ENCODE measurements around the gene ETNK2. TPM values are rescaled to one million over a fixed set of nuclear protein-coding genes. Genes with fewer than 3 reads are reported as not detected.

ETNK2 gene
- total RNA-seq, 1 experiment from 2014 or later = 19.1 TPM

Other genes with a start within 250 kb of the ETNK2 start
- 1.4 TPM in 2 replicates for gene SOX13, start 78.9 kb downstream of the ETNK2 start, total RNA-seq (2014; rRNA removed; shearing (Covaris generic))
- not detected in 2 replicates for gene REN, start 14.3 kb upstream of the ETNK2 start, total RNA-seq (2014; rRNA removed; shearing (Covaris generic))
- not detected in 2 replicates for gene KISS1, start 44.4 kb upstream of the ETNK2 start, total RNA-seq (2014; rRNA removed; shearing (Covaris generic))
- not detected in 2 replicates for gene GOLT1A, start 61.9 kb upstream of the ETNK2 start, total RNA-seq (2014; rRNA removed; shearing (Covaris generic))
- 1.2 and 3.4 TPM in 2 replicates for gene PLEKHA6, start 207.9 kb upstream of the ETNK2 start, total RNA-seq (2014; rRNA removed; shearing (Covaris generic))